Endothelial cell of umbilical vein (primary cell): ENCODE data around the gene TAS1R1. TPM values are rescaled to one million over a fixed set of nuclear protein-coding genes. Genes with fewer than 3 reads are reported as not detected.

ENCODE experiments used
- BruUV-seq: library from RNA; stranded (reverse); fragments of 400-500 nt; replicated peaks from 2 replicates; lab custom pipeline; 2021; lab: Mats Ljungman, UMichigan
- CTCF ChIA-PET: fragments of 300-600, 350-600 bp; sonication (Branson Sonifier 250); formaldehyde crosslinking; loops from one replicate; lab custom pipeline; 2021; ENCODE audit warnings: antibody characterized with exemption, inconsistent platforms; lab: Charles Lee
- POLR2A ChIA-PET: fragments of 300-600, 350-600 bp; sonication (Branson Sonifier 250); formaldehyde crosslinking; loops from one replicate; lab custom pipeline; 2021; ENCODE audit warnings: antibody characterized with exemption, inconsistent platforms; lab: Charles Lee
- DNase-seq: peaks from one replicate; pipeline ENCODE4 v3.0.0-alpha.2; 2011; ENCODE audit warnings: low read depth, low spot score
- FAIRE-seq: peaks from 2 replicates; lab custom pipeline; 2011; peaks lifted over from hg19 to GRCh38; lab: Jason Lieb, UNC
- H2AFZ ChIP-seq: 2 replicates; pipeline ENCODE4 v1.6.0; 2012; ENCODE audit warnings: low read depth, low read length, control low read depth, inconsistent platforms
- H3K27ac ChIP-seq: 2 replicates; pipeline ENCODE4 v1.5.1; 2011; ENCODE audit warnings: low read depth, mild to moderate bottlenecking, control low read depth, low read length, moderate library complexity; ENCODE audit not compliant: insufficient read depth
- H3K27me3 ChIP-seq, 2 experiments: 2 replicates each; pipeline versions ENCODE4 v1.6.0 to v1.6.1; 2011; ENCODE audit warnings: low read length in 2 of 2, mixed read lengths in 1 of 2; ENCODE audit not compliant: control insufficient read depth in 2 of 2, insufficient read depth in 2 of 2
- H3K36me3 ChIP-seq, 2 experiments: 2 replicates in 1 of 2; 3 replicates in 1 of 2; pipeline ENCODE4 v1.5.1; 2011; ENCODE audit warnings: low read length in 2 of 2, mild to moderate bottlenecking in 1 of 2, moderate library complexity in 1 of 2; ENCODE audit not compliant: control insufficient read depth in 2 of 2, insufficient read depth in 2 of 2; ENCODE audit errors: extremely low read depth in 1 of 2
- H3K4me1 ChIP-seq: 3 replicates; pipeline ENCODE4 v1.5.1; 2011; ENCODE audit warnings: mild to moderate bottlenecking, low read length; ENCODE audit not compliant: control insufficient read depth, insufficient read depth; ENCODE audit errors: extremely low read depth
- H3K4me2 ChIP-seq: 2 replicates; pipeline ENCODE4 v1.6.1; 2011; ENCODE audit warnings: low read length, control low read depth, mixed read lengths; ENCODE audit not compliant: insufficient read depth
- H3K4me3 ChIP-seq, 3 experiments: fragments of 200-600 bp in 1 of 3; sonication (generic), shearing (Covaris generic) in 1 of 3; replicated peaks in 1 of 3; 2 replicates each; pipeline ENCODE4 v1.5.1; 2011 to 2016; ENCODE audit warnings: control low read depth in 3 of 3, low read length in 3 of 3, mild to moderate bottlenecking in 2 of 3, inconsistent platforms in 1 of 3, low read depth in 1 of 3, moderate library complexity in 1 of 3; ENCODE audit not compliant: insufficient read depth in 1 of 3
- H3K79me2 ChIP-seq: 2 replicates; pipeline ENCODE4 v1.6.0; 2012; ENCODE audit warnings: low read length, inconsistent platforms; ENCODE audit not compliant: control insufficient read depth, insufficient read depth
- H3K9ac ChIP-seq: replicated peaks from 2 replicates; pipeline ENCODE3; 2011; ENCODE audit warnings: low read length, control low read depth; ENCODE audit not compliant: insufficient read depth; ENCODE audit errors: extremely low read depth
- H3K9me1 ChIP-seq: replicated peaks from 3 replicates; pipeline ENCODE4 v1.6.0; 2011; ENCODE audit warnings: mild to moderate bottlenecking, low read length; ENCODE audit not compliant: control insufficient read depth, insufficient read depth; ENCODE audit errors: extremely low read depth
- H3K9me3 ChIP-seq: replicated peaks from 2 replicates; pipeline ENCODE4 v1.5.1; 2012; ENCODE audit warnings: low read length, inconsistent platforms; ENCODE audit not compliant: control insufficient read depth, insufficient read depth
- H4K20me1 ChIP-seq: replicated peaks from 2 replicates; pipeline ENCODE3; 2011; ENCODE audit warnings: mild to moderate bottlenecking, low read length; ENCODE audit not compliant: control insufficient read depth, insufficient read depth; ENCODE audit errors: extremely low read depth
- EZH2 ChIP-seq: IDR thresholded peaks from 2 replicates; pipeline ENCODE4 v1.6.1; 2012; ENCODE audit warnings: borderline replicate concordance, low read depth, mild to moderate bottlenecking, moderate library complexity, low read length, inconsistent platforms; ENCODE audit not compliant: severe bottlenecking
- FOS ChIP-seq: IDR thresholded peaks from 2 replicates; pipeline ENCODE4 v1.6.1; 2011; ENCODE audit warnings: mild to moderate bottlenecking, low read length, moderate library complexity, borderline replicate concordance; ENCODE audit not compliant: insufficient read depth
- GATA2 ChIP-seq: IDR thresholded peaks from 2 replicates; pipeline ENCODE4 v1.7.0; 2011; ENCODE audit warnings: low read depth, mild to moderate bottlenecking, moderate library complexity, mixed read lengths, low read length; ENCODE audit not compliant: insufficient read length, insufficient read depth
- JUN ChIP-seq: IDR thresholded peaks from 2 replicates; pipeline ENCODE4 v1.6.1; 2011; ENCODE audit warnings: borderline replicate concordance, low read depth; ENCODE audit not compliant: insufficient read length, insufficient read depth
- MYC ChIP-seq: IDR thresholded peaks from one replicate; pipeline ENCODE4 v1.6.1; 2011; ENCODE audit warnings: mild to moderate bottlenecking, low read depth, low read length
- POLR2A ChIP-seq: IDR thresholded peaks from 2 replicates; pipeline ENCODE4 v1.6.1; 2012; ENCODE audit warnings: low read depth, mild to moderate bottlenecking, control low read depth, low read length
- POLR2AphosphoS5 ChIP-seq: IDR thresholded peaks from 2 replicates; pipeline ENCODE4 v1.6.1; 2012; ENCODE audit warnings: low read depth, mild to moderate bottlenecking, control low read depth, low read length, moderate library complexity; ENCODE audit not compliant: insufficient read depth
- dilution Hi-C: fragments of 300-500 bp; cut with MboI; formaldehyde crosslinking; loops from one replicate; pipeline ENCODE4 v1.15.0; 2019; ENCODE audit warnings: low sequenced_read_pairs; ENCODE audit not compliant: extremely low pct_ligation_motif_present
- intact Hi-C: fragments of 100-400 bp; cut with micrococcal nuclease; formaldehyde crosslinking; loops from one replicate; pipeline ENCODE4 v1.10.0; 2022
- polyA plus RNA-seq, 4 experiments: library from polyadenylated mRNA; depleted of rRNA in 3 of 4; stranded (reverse) in 3 of 4; unstranded in 1 of 4; fragments of >200 nt; gene quantifications; 2 replicates each; pipeline versions ENCODE4 v1.2.1 to v1.2.3, GENCODE V29; 2011 to 2012; ENCODE audit warnings: missing spikeins in 1 of 4
- total RNA-seq: library from RNA; stranded (reverse); gene quantifications from 2 replicates; pipeline ENCODE4 v1.2.3, GENCODE V29; 2021
- TF ChIP-seq, protein P1 (sequence below), 2 donors: IDR thresholded peaks; 1 replicate in 1 of 2; 2 replicates in 1 of 2; pipeline ENCODE4 v1.5.1; 2011; ENCODE audit warnings: low read length in 2 of 2, mild to moderate bottlenecking in 2 of 2, moderate library complexity in 2 of 2, control low read depth in 1 of 2, inconsistent platforms in 1 of 2, low read depth in 1 of 2; ENCODE audit not compliant: insufficient read depth in 1 of 2; ENCODE audit errors: extremely low read depth in 1 of 2
- TF ChIP-seq, protein P2 (sequence below): IDR thresholded peaks from 2 replicates; pipeline ENCODE4 v1.6.1; 2011; ENCODE audit not compliant: insufficient read depth, insufficient read length

The TAS1R1 gene
- total and polyA plus RNA-seq, 2 donors (not counting 3 experiments of a cell fraction or from before 2014, with no cell fraction given) = not detected

DNA sequence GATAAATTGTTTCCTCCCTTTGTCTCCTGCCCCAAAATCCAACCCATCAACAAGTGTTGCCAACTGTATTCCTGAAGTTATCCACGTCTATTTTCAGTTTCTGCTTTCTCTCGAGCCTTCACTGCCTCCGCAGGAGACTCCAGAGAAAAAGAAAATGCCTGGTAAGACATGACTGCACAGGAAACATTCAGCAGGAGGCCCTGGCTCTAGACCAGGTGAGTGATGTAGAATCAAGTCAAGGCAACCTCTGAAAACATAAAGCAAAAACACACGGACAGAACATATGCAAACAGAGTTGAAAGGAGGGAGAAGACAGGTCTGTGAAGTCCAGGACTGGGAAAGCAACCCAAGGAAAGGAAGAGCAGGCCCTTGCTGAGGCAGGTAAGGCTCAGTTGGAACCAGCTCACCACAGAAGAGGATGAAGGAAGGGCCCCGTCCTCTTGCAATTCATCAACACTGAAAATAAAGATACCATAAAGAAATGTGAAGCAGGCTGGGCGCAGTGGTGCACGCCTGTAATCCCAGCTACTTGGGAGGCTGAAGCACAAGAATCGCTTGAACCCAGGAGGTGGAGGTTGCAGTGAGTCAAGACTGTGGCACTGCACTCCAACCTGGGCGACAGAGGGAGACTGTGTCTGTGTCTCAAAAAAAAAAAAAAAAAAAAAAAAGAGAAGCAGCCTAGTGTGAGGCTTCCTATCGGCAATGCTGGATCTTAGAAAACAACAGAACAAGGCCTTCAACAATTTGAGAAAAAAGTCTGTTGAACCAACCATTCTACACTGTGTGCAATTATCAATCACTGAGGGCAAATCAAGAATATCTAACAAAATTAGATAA is 9.6 kb upstream of the TAS1R1 start:
- DNase-seq (peak; percentile 44), FAIRE-seq (no peak)
- dilution Hi-C loops = no loop called here
- no peaks in the 10 kb centered on the region for H4K20me1 ChIP-seq
- no peaks in the 10 kb centered on the region for H3K9me1 ChIP-seq
- H3K4me1 ChIP-seq = peaks cover 35% of the 10 kb centered on the region
- H3K79me2 ChIP-seq = peaks cover 4% of the 10 kb centered on the region
- POLR2A ChIA-PET = no interaction called here
- peak overlapping the region; percentile 83 for H3K27ac ChIP-seq
- no peak overlapping the region for H2AFZ ChIP-seq
- H3K4me3 ChIP-seq = peak overlapping the region in 1 of 3 experiments; percentile 29
- H3K36me3 ChIP-seq = peaks cover 0 to 15% of the 10 kb centered on the region in 2 experiments
- TSS peak; percentile 67 for BruUV-seq
- CTCF ChIA-PET = interaction anchor here (1.0 to 1.6 kb wide), 3 partner anchors 54 to 101 kb away, joined by 4 read pairs; partner anchors contain the start of gene PLEKHG5
- H3K9me3 ChIP-seq = no peaks in the 10 kb centered on the region
- intact Hi-C loops = loop anchor here (1.0 to 2.0 kb wide), 3 partner anchors 9 to 57 kb away; partner anchors contain the start of genes KLHL21, NOL9 and PLEKHG5
- TF ChIP-seq EZH2 (no peak), POLR2AphosphoS5 (no peak), MYC (no peak), POLR2A (no peak), FOS (no peak), GATA2 (no peak), JUN (no peak)
- TF ChIP-seq, protein P1, sequence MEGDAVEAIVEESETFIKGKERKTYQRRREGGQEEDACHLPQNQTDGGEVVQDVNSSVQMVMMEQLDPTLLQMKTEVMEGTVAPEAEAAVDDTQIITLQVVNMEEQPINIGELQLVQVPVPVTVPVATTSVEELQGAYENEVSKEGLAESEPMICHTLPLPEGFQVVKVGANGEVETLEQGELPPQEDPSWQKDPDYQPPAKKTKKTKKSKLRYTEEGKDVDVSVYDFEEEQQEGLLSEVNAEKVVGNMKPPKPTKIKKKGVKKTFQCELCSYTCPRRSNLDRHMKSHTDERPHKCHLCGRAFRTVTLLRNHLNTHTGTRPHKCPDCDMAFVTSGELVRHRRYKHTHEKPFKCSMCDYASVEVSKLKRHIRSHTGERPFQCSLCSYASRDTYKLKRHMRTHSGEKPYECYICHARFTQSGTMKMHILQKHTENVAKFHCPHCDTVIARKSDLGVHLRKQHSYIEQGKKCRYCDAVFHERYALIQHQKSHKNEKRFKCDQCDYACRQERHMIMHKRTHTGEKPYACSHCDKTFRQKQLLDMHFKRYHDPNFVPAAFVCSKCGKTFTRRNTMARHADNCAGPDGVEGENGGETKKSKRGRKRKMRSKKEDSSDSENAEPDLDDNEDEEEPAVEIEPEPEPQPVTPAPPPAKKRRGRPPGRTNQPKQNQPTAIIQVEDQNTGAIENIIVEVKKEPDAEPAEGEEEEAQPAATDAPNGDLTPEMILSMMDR (IDR thresholded peaks at IDR 0.05; ENCODE audit: extremely low read depth in 1 of 2, insufficient read depth in 1 of 2, low read depth in 1 of 2, low read length in 2 of 2) = no peak
- TF ChIP-seq, protein P2, sequence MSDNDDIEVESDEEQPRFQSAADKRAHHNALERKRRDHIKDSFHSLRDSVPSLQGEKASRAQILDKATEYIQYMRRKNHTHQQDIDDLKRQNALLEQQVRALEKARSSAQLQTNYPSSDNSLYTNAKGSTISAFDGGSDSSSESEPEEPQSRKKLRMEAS = no peak
- no peaks in the 10 kb centered on the region for H3K27me3 ChIP-seq
- peak overlapping the region; percentile 64 for H3K9ac ChIP-seq
- peak overlapping the region; percentile 80 for H3K4me2 ChIP-seq
